ENCODE results near the gene IL16.

IL16 gene

DNA sequence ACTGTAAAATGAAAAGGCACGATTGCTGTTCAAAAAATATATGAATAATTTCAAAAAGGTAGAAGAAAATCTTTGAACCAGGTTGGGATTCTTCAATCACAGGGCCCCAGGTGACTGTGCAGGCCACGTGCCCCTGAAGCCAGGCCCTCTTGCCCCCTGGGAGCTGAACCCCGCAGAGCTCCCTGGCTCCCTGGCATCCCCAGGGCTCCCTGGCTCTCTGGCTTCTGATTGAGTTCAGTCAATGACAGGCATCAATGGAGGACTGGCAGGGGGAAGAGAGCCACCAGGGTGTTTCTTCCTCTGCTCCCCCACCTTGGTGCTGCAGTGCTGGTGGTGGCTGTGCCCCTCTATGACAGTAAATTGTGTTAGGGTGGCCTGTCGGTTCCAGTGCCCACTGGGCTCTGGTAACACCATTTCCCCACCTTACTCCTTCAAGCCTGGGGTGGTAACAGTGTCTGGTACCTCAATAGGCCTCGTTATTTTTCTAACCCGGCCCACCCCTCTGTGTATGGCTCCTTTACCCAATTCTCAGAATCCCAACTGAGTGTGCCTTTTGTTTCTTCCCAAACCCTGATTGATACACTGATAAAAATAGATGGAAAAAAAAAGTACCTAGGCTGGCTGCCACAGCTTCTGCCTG is 64.6 kb downstream of the IL16 start:
- no peak overlapping the region for H3K4me3 ChIP-seq (ENCODE audit: control insufficient read depth, low read depth, low read length)
- no peak for DNase-seq (ENCODE audit: low read depth)
- TF ChIP-seq, protein P1, sequence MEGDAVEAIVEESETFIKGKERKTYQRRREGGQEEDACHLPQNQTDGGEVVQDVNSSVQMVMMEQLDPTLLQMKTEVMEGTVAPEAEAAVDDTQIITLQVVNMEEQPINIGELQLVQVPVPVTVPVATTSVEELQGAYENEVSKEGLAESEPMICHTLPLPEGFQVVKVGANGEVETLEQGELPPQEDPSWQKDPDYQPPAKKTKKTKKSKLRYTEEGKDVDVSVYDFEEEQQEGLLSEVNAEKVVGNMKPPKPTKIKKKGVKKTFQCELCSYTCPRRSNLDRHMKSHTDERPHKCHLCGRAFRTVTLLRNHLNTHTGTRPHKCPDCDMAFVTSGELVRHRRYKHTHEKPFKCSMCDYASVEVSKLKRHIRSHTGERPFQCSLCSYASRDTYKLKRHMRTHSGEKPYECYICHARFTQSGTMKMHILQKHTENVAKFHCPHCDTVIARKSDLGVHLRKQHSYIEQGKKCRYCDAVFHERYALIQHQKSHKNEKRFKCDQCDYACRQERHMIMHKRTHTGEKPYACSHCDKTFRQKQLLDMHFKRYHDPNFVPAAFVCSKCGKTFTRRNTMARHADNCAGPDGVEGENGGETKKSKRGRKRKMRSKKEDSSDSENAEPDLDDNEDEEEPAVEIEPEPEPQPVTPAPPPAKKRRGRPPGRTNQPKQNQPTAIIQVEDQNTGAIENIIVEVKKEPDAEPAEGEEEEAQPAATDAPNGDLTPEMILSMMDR (conservative IDR thresholded peaks at IDR 0.05; ENCODE audit: control insufficient read depth, insufficient read depth, low read depth, low read length), result no peak

DNA sequence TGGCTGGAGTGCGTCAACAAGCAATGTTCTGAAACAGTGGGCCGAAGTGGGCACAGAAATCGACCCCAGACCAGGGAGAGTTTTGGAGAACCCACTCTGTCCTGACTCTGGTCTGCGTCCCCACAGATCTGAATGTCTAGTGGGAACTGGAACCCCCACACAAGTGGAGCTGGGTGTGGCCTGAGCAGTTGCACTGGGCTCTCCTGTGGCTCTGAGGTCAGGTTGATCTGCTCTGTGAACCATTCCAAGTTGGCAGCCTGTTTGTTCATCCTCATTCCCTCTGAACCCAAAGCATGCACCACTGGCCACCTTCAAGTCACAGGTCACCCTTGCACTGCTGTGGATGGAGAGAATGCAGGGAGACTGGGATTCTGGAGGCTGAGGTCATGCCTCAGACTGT is 66.8 kb downstream of the IL16 start:
- no peak overlapping the region for H3K4me3 ChIP-seq (ENCODE audit: control insufficient read depth, low read depth, low read length)
- DNase-seq (ENCODE audit: low read depth), result no peak
- TF ChIP-seq, protein P1 (conservative IDR thresholded peaks at IDR 0.05; ENCODE audit: control insufficient read depth, insufficient read depth, low read depth, low read length), result no peak

DNA sequence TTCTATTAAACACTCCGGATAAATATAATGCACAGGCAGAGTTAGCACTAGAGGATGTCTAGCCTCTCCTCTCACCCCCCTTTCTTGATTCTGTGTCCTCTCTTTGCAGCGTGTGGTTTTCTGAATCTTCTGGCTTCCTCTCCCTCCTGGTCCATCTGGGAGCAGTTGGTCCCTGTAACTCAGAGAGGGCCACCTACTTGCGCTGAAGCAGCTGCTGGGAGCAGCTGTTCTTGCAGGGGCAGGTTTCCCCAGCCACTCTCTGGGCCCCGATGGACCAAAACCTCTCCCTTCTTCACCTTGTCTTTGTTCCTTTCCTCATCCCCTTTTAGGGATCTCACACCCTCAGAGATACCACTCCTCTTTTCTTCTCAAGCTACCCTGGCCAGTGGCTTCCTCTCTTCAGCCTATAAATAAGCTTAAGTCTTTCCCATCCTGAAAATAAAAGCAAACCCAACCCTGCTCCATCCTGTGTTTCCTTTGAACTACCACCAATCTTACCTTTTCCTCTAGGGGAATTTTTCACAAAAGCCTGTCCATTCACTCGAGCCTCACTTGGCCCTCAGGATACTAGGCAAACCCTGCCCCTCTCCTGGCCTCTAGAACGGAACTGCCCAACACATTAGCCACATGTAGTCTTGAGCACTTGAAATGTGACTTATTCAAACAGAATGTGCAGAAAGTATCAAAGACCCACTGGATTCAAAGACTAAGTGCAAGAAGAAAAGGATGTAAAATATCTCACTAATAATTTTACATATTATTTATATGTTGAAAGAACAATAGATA is 67.6 kb downstream of the IL16 start:
- DNase-seq (ENCODE audit: low read depth), result no peak
- TF ChIP-seq, protein P1 (conservative IDR thresholded peaks at IDR 0.05; ENCODE audit: control insufficient read depth, insufficient read depth, low read depth, low read length), result no peak
- H3K4me3 ChIP-seq (ENCODE audit: control insufficient read depth, low read depth, low read length), result no peak overlapping the region

DNA sequence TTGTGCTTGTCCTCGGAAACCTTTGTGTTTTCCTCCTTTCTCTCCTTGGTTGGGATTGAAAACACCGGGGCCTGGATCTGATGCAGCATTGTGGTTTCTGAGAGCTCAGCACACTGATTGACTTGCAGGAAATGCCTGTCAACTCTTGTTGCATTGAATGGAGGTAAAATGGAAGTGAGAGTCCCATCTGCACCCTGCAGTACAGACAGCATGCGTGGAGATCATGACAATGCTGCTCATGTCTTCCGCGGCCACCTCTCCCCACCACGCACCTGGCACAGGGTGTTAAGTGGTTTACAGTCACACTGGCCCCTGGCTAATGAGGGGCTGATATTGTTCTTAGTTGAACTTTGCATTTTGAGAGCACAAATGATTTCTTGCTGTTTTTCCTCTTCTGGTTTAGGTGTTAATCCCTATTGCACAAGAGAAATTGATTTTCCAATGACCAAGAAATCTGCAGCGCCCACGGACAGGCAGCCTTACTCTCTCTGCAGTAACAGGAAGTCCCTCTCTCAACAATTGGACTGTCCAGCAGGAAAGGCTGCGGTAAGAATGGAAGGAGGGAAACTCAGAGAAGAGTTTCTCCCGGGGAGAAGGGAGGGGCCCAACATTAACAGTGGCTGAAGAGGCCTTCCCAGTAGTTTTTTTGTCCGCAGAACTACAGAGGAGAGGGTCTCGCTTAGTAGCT is 68.7 kb downstream of the IL16 start:
- H3K4me3 ChIP-seq (ENCODE audit: control insufficient read depth, low read depth, low read length), result no peak overlapping the region
- TF ChIP-seq, protein P1 (conservative IDR thresholded peaks at IDR 0.05; ENCODE audit: control insufficient read depth, insufficient read depth, low read depth, low read length), result no peak
- no peak for DNase-seq (ENCODE audit: low read depth)

DNA sequence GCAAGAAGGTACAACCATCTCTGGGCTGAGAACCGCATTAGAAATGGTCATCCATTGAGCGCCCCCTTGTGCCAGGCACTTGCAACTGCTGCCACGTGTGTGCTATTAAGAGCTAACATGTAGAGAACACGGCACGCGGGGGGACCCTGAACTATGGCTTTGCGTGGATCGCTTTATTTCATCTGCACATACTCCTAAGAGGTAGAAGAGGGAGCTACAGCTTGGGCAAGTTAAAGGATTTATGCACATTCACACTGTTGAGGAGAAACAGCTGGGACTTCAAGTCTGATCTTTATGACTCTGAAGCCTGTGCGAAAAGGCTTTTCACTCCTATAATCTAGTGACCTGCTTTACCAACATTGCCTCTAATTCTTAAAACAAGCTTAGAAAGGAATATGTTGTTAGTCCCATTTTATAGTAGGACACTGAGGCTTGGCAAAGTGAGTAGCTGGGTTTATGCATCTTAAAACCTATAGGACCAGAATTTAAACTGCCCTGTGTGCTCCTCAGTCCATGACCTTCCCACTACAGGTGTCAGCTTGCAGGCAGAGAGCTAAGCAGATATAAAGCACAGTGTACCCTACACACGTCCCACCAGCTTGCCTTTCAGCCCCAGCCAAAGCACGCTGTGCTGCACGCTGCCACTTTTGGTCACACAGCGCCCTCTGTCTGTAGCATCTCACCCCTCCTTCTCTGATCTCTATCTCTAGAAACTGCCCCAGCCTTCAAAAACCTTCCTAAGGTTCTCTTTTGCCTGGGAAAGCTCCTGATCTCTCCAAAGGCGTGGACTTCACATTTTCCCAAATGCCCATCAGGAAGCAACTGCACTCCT is 69.5 kb downstream of the IL16 start:
- DNase-seq (ENCODE audit: low read depth), result peak; percentile 82
- TF ChIP-seq, protein P1 (conservative IDR thresholded peaks at IDR 0.05; ENCODE audit: control insufficient read depth, insufficient read depth, low read depth, low read length), result peak; percentile 95
- no peak overlapping the region for H3K4me3 ChIP-seq (ENCODE audit: control insufficient read depth, low read depth, low read length)

DNA sequence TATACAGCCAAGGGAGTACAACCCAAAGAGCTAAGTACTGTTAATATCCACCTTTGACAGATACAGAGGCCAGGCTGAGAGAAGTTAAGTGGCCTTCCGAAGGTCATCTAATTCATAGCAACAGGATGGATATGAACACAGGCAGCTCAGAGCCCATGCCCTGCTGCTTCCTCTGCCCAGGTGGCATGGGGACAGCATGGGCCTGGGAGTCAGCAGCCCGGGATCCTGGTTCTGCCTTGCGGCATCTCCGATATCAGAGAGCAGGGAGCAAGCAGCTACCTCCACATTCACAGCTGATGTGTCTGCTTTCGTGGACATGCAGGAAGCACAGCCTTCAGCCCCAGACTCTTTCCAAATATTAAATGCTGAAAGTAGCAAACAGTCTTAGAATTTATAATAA is 71.7 kb downstream of the IL16 start:
- TF ChIP-seq, protein P1 (conservative IDR thresholded peaks at IDR 0.05; ENCODE audit: control insufficient read depth, insufficient read depth, low read depth, low read length), result no peak
- no peak for DNase-seq (ENCODE audit: low read depth)
- no peak overlapping the region for H3K4me3 ChIP-seq (ENCODE audit: control insufficient read depth, low read depth, low read length)

All from fibroblast of mammary gland (primary cell).